GM12874 (cell line): Measurements from ENCODE around the gene DIAPH2.

Experiments used
- CTCF ChIP-seq: IDR thresholded peaks from 2 replicates; pipeline ENCODE4 v1.5.1; 2011; ENCODE audit warnings: low read depth, mild to moderate bottlenecking, control low read depth, low read length, moderate library complexity; ENCODE audit not compliant: insufficient read depth

The DIAPH2 gene

GRCh38 chrX:97334850-97335249 lies 650.2 kb downstream of the DIAPH2 start:
- no peak for TF ChIP-seq CTCF

- no peak for TF ChIP-seq CTCF
Observed at GRCh38 chrX:97344724-97345123, 660.1 kb downstream of the DIAPH2 start.

DNA sequence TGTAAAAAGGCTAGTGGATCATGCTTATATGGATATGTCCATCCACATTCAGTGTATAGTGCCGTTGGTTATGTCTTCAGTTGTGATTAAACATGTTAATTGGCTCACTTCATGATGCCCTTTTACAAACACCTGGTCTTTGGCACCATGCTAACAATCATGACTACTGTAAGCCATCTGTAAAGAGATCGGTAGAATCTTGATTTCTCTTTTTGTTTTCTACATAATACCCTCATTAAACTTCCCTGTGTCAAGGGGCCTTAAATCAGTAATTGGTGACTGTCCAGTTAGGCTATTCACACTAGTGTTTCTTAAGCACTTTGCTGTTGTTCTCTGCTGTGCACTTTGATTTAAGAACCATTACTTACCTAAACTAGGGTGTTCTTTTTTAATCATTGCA lies 674.3 kb downstream of the DIAPH2 start:
- no peak for TF ChIP-seq CTCF

DNA sequence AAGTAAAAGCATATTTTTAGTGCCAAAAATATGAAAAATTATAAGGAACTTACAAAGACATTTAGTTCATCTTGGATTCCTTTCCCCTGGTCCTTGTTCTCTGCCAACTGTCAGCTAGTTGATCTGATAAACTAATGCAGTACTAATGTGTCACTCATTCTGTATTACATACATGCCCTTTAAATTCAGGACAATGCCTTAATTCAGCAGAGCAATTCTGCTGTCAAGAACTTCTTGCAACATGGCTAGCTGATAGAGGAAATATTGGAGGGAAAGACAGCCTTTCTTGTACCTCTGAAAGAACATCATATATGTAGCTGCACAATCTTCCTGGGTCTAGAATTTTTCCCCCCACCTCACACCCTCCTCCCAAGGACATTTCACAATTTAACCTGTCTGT lies 679.2 kb downstream of the DIAPH2 start:
- TF ChIP-seq CTCF, result no peak

DNA sequence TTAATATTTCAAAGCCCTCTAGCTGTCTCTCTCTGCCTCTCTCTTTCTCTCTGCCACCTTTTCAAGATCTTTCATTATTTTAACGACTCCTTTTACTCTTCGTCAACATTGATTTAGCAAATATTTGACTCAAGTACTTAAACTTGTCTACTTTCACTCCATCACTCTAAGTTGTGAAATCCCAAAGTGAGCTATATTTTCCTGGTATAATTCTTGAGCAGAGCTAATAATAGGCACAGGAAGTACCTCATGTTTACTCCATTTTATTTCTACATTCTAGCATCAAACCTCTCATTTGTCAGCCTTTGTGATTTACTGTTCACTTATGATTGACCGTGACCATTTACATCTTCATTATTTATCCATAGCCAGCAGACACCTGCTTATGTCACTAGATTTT lies 681.6 kb downstream of the DIAPH2 start:
- TF ChIP-seq CTCF, result no peak

DNA sequence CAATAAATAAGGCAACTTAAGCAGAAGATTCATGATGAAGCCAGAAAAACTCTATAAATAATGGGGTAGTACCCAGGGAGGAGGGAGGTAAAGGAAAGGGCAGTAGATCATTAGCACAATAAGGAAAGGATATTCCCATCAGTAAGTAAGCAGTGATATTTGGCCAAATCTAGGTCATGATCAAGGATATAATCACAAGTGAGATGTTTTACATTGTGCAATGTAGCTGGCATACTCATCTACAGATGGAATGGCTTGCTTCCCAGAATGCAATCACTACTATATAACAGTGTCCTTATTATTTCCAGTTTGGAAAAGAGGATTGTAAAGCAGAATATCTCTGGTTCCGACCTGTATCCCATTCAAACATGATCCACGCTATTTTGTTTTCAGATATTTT lies 682.5 kb downstream of the DIAPH2 start:
- no peak for TF ChIP-seq CTCF

- no peak for TF ChIP-seq CTCF
Observed at GRCh38 chrX:97369947-97370346, 685.3 kb downstream of the DIAPH2 start.
